IPS-18a (cell line): ENCODE results near the gene CAMKMT.

Experiments
- H3K27ac ChIP-seq: one replicate; pipeline ENCODE4 v1.5.1; 2013; ENCODE audit warnings: low read length
- H3K27me3 ChIP-seq: one replicate; pipeline ENCODE4 v1.6.1; 2013; ENCODE audit warnings: mild to moderate bottlenecking, low read length; ENCODE audit not compliant: control insufficient read depth, insufficient read depth
- H3K36me3 ChIP-seq: one replicate; pipeline ENCODE4 v1.6.1; 2013; ENCODE audit warnings: low read depth, low read length; ENCODE audit not compliant: control insufficient read depth
- H3K4me1 ChIP-seq: one replicate; pipeline ENCODE4 v1.6.1; 2013; ENCODE audit warnings: low read depth, low read length; ENCODE audit not compliant: control insufficient read depth
- H3K4me3 ChIP-seq: one replicate; pipeline ENCODE4 v1.5.1; 2013; ENCODE audit warnings: low read length
- H3K9ac ChIP-seq: one replicate; pipeline ENCODE4 v1.6.1; 2013; ENCODE audit warnings: mild to moderate bottlenecking, low read length, moderate library complexity
- H3K9me3 ChIP-seq: one replicate; pipeline ENCODE4 v1.6.1; 2013; ENCODE audit warnings: low read depth, low read length; ENCODE audit not compliant: control insufficient read depth

The CAMKMT gene

DNA sequence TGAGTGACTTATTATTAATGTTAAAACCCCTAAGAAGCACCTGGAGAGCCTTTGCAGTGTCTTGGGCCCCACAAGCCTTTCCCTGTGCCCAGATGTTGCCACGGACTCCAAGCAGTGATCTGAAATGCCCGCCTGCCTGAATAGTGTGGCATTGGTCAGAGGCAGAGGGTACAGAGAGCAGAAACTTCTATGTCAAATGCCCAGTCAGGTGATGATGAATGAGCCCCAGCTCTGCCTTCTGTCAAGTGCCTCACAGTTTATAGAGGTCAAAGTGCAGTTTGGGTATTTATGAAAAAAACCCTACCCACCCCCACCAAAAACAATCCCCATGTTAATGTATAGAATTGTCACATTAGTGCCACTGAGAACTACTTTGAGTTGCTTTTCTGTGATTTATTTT, 409.8 kb downstream of the CAMKMT start:
- Histone ChIP-seq H3K27me3 (peaks cover 97% of the 10 kb centered on the region), H3K27ac (no peak overlapping the region), H3K36me3 (no peaks in the 10 kb centered on the region), H3K9me3 (no peaks in the 10 kb centered on the region), H3K9ac (no peak overlapping the region), H3K4me3 (no peak overlapping the region), H3K4me1 (peaks cover 54% of the 10 kb centered on the region)

- peaks cover 60% of the 10 kb centered on the region for H3K4me1 ChIP-seq
- no peak overlapping the region for H3K27ac ChIP-seq
- H3K9ac ChIP-seq = no peak overlapping the region
- H3K36me3 ChIP-seq = no peaks in the 10 kb centered on the region
- no peak overlapping the region for H3K4me3 ChIP-seq
- H3K9me3 ChIP-seq = no peaks in the 10 kb centered on the region
- H3K27me3 ChIP-seq = peaks cover 97% of the 10 kb centered on the region
Measured at GRCh38 chr2:44772131-44772530, 410.4 kb downstream of the CAMKMT start.

DNA sequence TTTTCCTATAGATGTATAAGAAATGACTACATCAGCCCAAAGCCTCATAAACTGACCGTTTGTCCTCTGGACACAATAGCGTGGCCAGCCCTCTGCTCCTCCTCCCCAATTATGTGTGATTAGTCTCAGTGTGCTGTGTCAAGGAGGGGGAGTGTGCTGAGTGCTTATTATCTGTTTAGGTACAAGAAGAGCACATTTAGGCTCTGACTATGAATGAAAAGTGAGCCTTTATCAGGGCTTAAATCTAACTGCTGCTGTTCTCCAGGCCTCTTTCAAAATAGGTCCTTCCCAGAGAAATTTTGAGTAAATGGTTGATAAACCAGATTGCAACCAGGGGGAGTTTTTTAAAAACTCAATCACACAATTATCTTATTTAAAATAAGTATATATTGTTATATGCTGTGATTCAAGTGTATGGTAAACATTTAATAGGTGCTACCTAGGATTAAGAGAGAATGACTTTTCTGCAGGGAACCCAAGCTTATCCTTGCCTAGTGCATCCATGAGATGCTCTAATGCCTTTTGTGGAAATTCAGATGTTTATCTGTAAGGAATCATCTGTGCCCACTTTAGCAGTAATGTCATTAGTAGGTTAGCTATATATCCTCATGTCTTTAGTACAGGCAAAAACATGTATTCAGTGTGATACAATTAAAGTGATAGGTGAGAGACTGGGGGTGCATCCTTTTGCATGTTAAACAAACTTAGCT, 411.1 kb downstream of the CAMKMT start:
- no peak overlapping the region for H3K4me3 ChIP-seq
- no peak overlapping the region for H3K27ac ChIP-seq
- peaks cover 97% of the 10 kb centered on the region for H3K27me3 ChIP-seq
- H3K9ac ChIP-seq = no peak overlapping the region
- H3K4me1 ChIP-seq = peaks cover 66% of the 10 kb centered on the region
- no peaks in the 10 kb centered on the region for H3K9me3 ChIP-seq
- H3K36me3 ChIP-seq = no peaks in the 10 kb centered on the region

GRCh38 chr2:44774826-44775492, 413.2 kb downstream of the CAMKMT start:
- Histone ChIP-seq H3K27ac (no peak overlapping the region), H3K4me1 (peaks cover 74% of the 10 kb centered on the region), H3K4me3 (no peak overlapping the region), H3K36me3 (no peaks in the 10 kb centered on the region), H3K9ac (no peak overlapping the region), H3K27me3 (peaks cover 88% of the 10 kb centered on the region), H3K9me3 (no peaks in the 10 kb centered on the region)

DNA sequence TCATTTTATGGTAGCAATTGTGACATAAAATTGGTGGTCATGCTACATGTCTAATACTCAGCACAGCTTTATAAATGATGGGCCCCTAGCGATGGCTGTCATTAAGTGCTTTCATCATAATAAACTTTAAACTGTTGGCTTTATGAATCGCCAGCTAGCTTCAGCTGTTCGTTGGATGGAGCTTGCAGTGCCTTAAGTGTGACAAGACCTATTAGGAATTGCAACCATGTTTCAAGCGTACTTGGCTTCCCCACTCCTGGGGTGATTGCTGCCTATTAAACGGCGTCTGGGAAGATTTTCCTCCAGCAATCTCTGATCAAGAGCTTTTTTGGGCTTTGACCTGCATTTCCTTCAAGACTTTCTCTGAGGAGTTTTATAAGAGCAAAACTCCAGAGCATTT, 415.3 kb downstream of the CAMKMT start:
- peaks cover 65% of the 10 kb centered on the region for H3K4me1 ChIP-seq
- H3K36me3 ChIP-seq = no peaks in the 10 kb centered on the region
- no peaks in the 10 kb centered on the region for H3K9me3 ChIP-seq
- H3K27ac ChIP-seq = no peak overlapping the region
- no peak overlapping the region for H3K9ac ChIP-seq
- peak overlapping the region; percentile 23 for H3K4me3 ChIP-seq
- H3K27me3 ChIP-seq = peaks cover 76% of the 10 kb centered on the region

DNA sequence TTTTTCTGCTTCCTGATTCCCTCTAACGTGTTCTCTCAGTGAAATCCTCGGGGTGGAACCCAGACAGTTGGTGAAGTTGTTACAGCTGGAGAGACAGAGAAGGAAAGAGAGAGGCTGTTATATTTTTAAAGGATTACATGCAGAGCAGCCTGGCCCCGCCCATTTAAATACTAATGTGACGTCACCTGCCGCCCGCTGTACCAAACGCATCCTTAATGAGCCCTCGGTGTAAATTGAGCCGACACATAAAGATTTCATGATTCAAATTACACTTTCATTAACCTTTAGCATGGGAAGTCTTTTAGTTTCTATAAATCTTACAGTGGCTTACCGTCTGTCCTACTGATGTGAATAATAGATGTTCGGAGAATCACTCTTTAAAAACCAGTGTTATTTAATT, 415.8 kb downstream of the CAMKMT start:
- peak overlapping the region; percentile 23 for H3K4me3 ChIP-seq
- peaks cover 61% of the 10 kb centered on the region for H3K4me1 ChIP-seq
- no peak overlapping the region for H3K9ac ChIP-seq
- H3K36me3 ChIP-seq = no peaks in the 10 kb centered on the region
- H3K27ac ChIP-seq = no peak overlapping the region
- peaks cover 71% of the 10 kb centered on the region for H3K27me3 ChIP-seq
- no peaks in the 10 kb centered on the region for H3K9me3 ChIP-seq

- Histone ChIP-seq H3K9me3 (no peaks in the 10 kb centered on the region), H3K9ac (no peak overlapping the region), H3K36me3 (no peaks in the 10 kb centered on the region), H3K27ac (no peak overlapping the region), H3K4me3 (peak overlapping the region; percentile 23), H3K27me3 (peaks cover 64% of the 10 kb centered on the region), H3K4me1 (peaks cover 56% of the 10 kb centered on the region)
Measured at GRCh38 chr2:44778221-44778654, 416.5 kb downstream of the CAMKMT start.

- H3K27ac ChIP-seq = no peak overlapping the region
- peaks cover 53% of the 10 kb centered on the region for H3K4me1 ChIP-seq
- peaks cover 58% of the 10 kb centered on the region for H3K27me3 ChIP-seq
- H3K36me3 ChIP-seq = no peaks in the 10 kb centered on the region
- H3K9me3 ChIP-seq = no peaks in the 10 kb centered on the region
- peak overlapping the region; percentile 23 for H3K4me3 ChIP-seq
- no peak overlapping the region for H3K9ac ChIP-seq
Measured at GRCh38 chr2:44778671-44779476, 417.1 kb downstream of the CAMKMT start.

DNA sequence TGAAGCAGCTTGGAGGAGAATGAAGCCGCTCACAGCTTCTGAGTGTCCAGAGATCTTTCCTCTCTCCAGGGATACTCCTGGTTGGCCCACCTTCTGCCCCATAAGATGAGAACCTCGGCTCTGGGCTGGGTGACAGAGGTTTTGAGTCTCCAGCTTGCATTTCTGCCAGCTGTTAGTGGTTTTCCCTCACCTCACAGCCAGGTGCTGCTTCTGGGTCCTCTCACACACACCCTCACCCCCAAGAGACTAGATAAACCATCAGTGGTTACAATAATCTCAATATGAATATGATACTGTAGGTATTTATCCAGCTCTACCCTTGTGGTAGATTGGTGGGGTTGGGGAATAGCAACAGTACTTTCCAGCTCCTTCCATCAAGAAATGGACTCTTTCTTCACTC, 418.0 kb downstream of the CAMKMT start:
- H3K4me3 ChIP-seq = no peak overlapping the region
- H3K4me1 ChIP-seq = peaks cover 47% of the 10 kb centered on the region
- H3K27ac ChIP-seq = no peak overlapping the region
- peaks cover 50% of the 10 kb centered on the region for H3K27me3 ChIP-seq
- H3K9me3 ChIP-seq = no peaks in the 10 kb centered on the region
- no peak overlapping the region for H3K9ac ChIP-seq
- H3K36me3 ChIP-seq = no peaks in the 10 kb centered on the region

DNA sequence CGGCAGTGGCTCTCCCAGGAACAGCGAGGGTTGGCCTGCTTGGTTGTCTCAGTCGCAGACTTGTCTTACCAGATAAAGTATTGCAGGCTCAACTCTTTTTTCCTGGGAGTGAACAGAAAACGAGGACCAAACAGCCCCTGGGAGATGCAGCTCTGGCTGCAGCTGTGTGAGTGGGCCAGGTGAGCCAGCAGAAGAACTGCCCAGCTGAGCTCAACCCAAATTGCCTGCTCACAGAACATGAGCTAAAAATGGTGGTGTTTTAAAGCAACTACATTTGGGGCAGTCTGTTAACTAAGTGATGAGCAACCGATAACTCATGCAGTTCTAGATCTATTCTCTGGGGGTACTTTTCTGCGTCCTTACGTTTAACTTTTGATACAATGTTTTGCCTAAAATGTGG, 418.7 kb downstream of the CAMKMT start:
- Histone ChIP-seq H3K27ac (no peak overlapping the region), H3K36me3 (no peaks in the 10 kb centered on the region), H3K27me3 (peaks cover 44% of the 10 kb centered on the region), H3K4me3 (no peak overlapping the region), H3K9ac (no peak overlapping the region), H3K9me3 (no peaks in the 10 kb centered on the region), H3K4me1 (peaks cover 41% of the 10 kb centered on the region)

DNA sequence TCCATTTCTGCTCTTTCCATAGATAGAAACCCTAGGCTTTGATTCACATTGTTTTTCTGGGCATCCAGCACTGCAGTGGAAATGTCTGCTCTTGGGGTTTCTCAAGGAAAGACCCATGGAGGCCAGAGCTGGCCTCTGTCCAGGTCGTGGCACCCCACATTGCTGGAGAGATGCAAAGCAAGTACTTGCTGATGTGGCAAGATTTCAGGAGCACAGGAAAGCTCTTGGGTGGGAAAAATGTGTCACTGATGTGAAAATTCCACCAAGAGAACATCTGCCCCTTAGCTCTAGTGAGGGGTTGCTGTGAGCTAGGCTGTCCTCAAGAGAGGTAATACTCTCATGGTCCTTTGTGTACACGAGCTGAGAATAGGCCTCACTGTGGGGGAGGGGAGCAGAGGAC, 423.7 kb downstream of the CAMKMT start:
- H3K4me1 ChIP-seq = peaks cover 12% of the 10 kb centered on the region
- no peak overlapping the region for H3K9ac ChIP-seq
- no peaks in the 10 kb centered on the region for H3K36me3 ChIP-seq
- no peak overlapping the region for H3K27ac ChIP-seq
- no peak overlapping the region for H3K4me3 ChIP-seq
- H3K9me3 ChIP-seq = no peaks in the 10 kb centered on the region
- H3K27me3 ChIP-seq = peaks cover 7% of the 10 kb centered on the region
